GM12878 (cell line): ENCODE measurements around the gene ECHDC1. TPM values are rescaled to one million over a fixed set of nuclear protein-coding genes. Genes with fewer than 3 reads are reported as not detected.

Experiments
- CEBPB ChIP-seq, 2 experiments: fragments of 150-350 bp in 1 of 2; IDR thresholded peaks; 2 replicates each; pipeline ENCODE4 v1.6.1; 2012 to 2014; ENCODE audit warnings: low read depth in 2 of 2, low read length in 2 of 2, borderline replicate concordance in 1 of 2, inconsistent platforms in 1 of 2
- CTCF ChIP-seq, 3 experiments: IDR thresholded peaks in 2 of 3; conservative IDR thresholded peaks in 1 of 3; 2 replicates each; pipeline ENCODE4 v1.5.1; 2011; ENCODE audit warnings: low read depth in 3 of 3, low read length in 3 of 3, mild to moderate bottlenecking in 3 of 3, control low read depth in 2 of 3, moderate library complexity in 2 of 3, inconsistent platforms in 1 of 3, mixed read lengths in 1 of 3; ENCODE audit not compliant: control insufficient read depth in 2 of 3, insufficient read depth in 1 of 3; ENCODE audit errors: extremely low read depth in 1 of 3
- EED ChIP-seq: sonication (generic); IDR thresholded peaks from 2 replicates; pipeline ENCODE4 v1.6.1; 2016; ENCODE audit warnings: antibody characterized with exemption, low read depth
- FOXM1 ChIP-seq: IDR thresholded peaks from 2 replicates; pipeline ENCODE4 v1.6.1; 2012; ENCODE audit warnings: low read depth, mild to moderate bottlenecking, inconsistent platforms, low read length, moderate library complexity
- IRF4 ChIP-seq: IDR thresholded peaks from 2 replicates; pipeline ENCODE4 v1.6.1; 2011; ENCODE audit warnings: low read depth, low read length
- KAT2A ChIP-seq: conservative IDR thresholded peaks from 2 replicates; pipeline ENCODE4 v1.6.1; 2011; ENCODE audit warnings: low read depth, low read length; ENCODE audit not compliant: control insufficient read depth
- MAX ChIP-seq: IDR thresholded peaks from 2 replicates; pipeline ENCODE4 v1.6.1; 2012; ENCODE audit warnings: low read depth, low read length, improper control_type of control experiment
- MEF2B ChIP-seq: fragments of 450-650 bp; IDR thresholded peaks from 2 replicates; pipeline ENCODE4 v1.6.1; 2018; ENCODE audit warnings: mild to moderate bottlenecking, moderate library complexity; ENCODE audit not compliant: partially characterized antibody, poor library complexity, severe bottlenecking
- MTA2 ChIP-seq: fragments of 450-650 bp; IDR thresholded peaks from 2 replicates; pipeline ENCODE4 v1.6.1; 2016; ENCODE audit warnings: low read depth, mild to moderate bottlenecking, moderate library complexity
- NR2C2 ChIP-seq: IDR thresholded peaks from 2 replicates; pipeline ENCODE4 v1.6.1; 2011; ENCODE audit warnings: borderline replicate concordance, low read depth; ENCODE audit not compliant: control insufficient read depth, insufficient read length
- RELA ChIP-seq: fragments of 450-650 bp; IDR thresholded peaks from 2 replicates; pipeline ENCODE4 v1.8.0; 2014; ENCODE audit warnings: borderline replicate concordance; ENCODE audit not compliant: partially characterized antibody
- YBX1 ChIP-seq: fragments of 450-650 bp; IDR thresholded peaks from 2 replicates; pipeline ENCODE4 v1.6.1; 2016; ENCODE audit warnings: antibody characterized with exemption
- ZNF687 ChIP-seq: fragments of 450-650 bp; IDR thresholded peaks from 2 replicates; pipeline ENCODE4 v1.6.1; 2017; ENCODE audit warnings: mild to moderate bottlenecking, moderate library complexity
- ZZZ3 ChIP-seq: IDR thresholded peaks from 2 replicates; pipeline ENCODE4 v1.6.1; 2011; ENCODE audit warnings: low read depth; ENCODE audit not compliant: control insufficient read depth, insufficient read length
- polyA plus RNA-seq, 11 experiments: library from polyadenylated mRNA; depleted of rRNA in 4 of 11; unstranded in 6 of 11; stranded (reverse) in 5 of 11; fragments of >200 nt; fragmentation: Nextera tagmentation in 4 of 11; fragmentation: Illumina TruSeq in 1 of 11; extraction: Ambion mirVana in 4 of 11; extraction: Trizol in 1 of 11; gene quantifications; 1 replicate in 1 of 11; 2 replicates in 10 of 11; pipeline versions ENCODE4 v1.2.1 to v1.2.3, GENCODE V29; 2011 to 2016; ENCODE audit warnings: inconsistent platforms in 2 of 11, missing spikeins in 2 of 11, low read depth in 1 of 11
- total RNA-seq, 4 experiments: library from RNA; depleted of rRNA in 3 of 4; stranded (reverse); fragments of >200 nt in 3 of 4; fragmentation: Illumina TruSeq in 1 of 4; extraction: Trizol in 1 of 4; gene quantifications; 2 replicates each; pipeline versions ENCODE4 v1.2.1 to v1.2.3, GENCODE V29; 2013 to 2021
- TF ChIP-seq, protein P1 (sequence below): fragments of 450-650 bp; IDR thresholded peaks from 2 replicates; pipeline ENCODE4 v1.6.1; 2017; ENCODE audit warnings: mild to moderate bottlenecking
- TF ChIP-seq, protein P2 (sequence below): IDR thresholded peaks from 2 replicates; pipeline ENCODE4 v1.6.1; 2012; ENCODE audit warnings: low read depth, low read length, improper control_type of control experiment
- TF ChIP-seq, protein P3 (sequence below): fragments of 450-650 bp; IDR thresholded peaks from 2 replicates; pipeline ENCODE4 v1.6.1; 2014; ENCODE audit warnings: mild to moderate bottlenecking

ECHDC1 gene
- total and polyA plus RNA-seq, 10 of the 15 experiments (the other 5 are each of a cell fraction or from before 2014, with no cell fraction given) = 46.2 to 111 (median 70.7) TPM

GRCh38 chr6:127342946-127343808 lies at the start of gene ECHDC1 (continued):
- TF ChIP-seq CTCF (IDR thresholded peaks at IDR 0.05 in 2 of 3, conservative IDR thresholded peaks at IDR 0.05 in 1 of 3; ENCODE audit: control insufficient read depth in 2 of 3, extremely low read depth in 1 of 3, insufficient read depth in 1 of 3, low read depth in 3 of 3, low read length in 3 of 3) (0 out of 6 replicates have a peak, but pooled peaks of 1 of the 3 experiments have one; percentile 1), MTA2 (peak; percentile 45; the same call in 1 of the 2 replicates), IRF4 (peak; percentile 31; the same call in 1 of the 2 replicates), FOXM1 (0 out of 2 replicates have a peak, but pooled peaks have one; percentile 42), YBX1 (no peak), ZNF687 (peak; percentile 86), CEBPB (IDR thresholded peaks at IDR 0.05; ENCODE audit: borderline replicate concordance in 1 of 2, low read depth in 2 of 2, low read length in 2 of 2) (no peak), MAX (peak; percentile 87), KAT2A (no peak), MEF2B (peak; percentile 58), NR2C2 (no peak), ZZZ3 (no peak), EED (no peak), RELA (peak; percentile 81)
- TF ChIP-seq, protein P1, sequence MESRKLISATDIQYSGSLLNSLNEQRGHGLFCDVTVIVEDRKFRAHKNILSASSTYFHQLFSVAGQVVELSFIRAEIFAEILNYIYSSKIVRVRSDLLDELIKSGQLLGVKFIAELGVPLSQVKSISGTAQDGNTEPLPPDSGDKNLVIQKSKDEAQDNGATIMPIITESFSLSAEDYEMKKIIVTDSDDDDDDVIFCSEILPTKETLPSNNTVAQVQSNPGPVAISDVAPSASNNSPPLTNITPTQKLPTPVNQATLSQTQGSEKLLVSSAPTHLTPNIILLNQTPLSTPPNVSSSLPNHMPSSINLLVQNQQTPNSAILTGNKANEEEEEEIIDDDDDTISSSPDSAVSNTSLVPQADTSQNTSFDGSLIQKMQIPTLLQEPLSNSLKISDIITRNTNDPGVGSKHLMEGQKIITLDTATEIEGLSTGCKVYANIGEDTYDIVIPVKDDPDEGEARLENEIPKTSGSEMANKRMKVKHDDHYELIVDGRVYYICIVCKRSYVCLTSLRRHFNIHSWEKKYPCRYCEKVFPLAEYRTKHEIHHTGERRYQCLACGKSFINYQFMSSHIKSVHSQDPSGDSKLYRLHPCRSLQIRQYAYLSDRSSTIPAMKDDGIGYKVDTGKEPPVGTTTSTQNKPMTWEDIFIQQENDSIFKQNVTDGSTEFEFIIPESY = no peak
- TF ChIP-seq, protein P2, sequence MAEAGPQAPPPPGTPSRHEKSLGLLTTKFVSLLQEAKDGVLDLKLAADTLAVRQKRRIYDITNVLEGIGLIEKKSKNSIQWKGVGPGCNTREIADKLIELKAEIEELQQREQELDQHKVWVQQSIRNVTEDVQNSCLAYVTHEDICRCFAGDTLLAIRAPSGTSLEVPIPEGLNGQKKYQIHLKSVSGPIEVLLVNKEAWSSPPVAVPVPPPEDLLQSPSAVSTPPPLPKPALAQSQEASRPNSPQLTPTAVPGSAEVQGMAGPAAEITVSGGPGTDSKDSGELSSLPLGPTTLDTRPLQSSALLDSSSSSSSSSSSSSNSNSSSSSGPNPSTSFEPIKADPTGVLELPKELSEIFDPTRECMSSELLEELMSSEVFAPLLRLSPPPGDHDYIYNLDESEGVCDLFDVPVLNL = peak; percentile 64; the same call in 1 of the 2 replicates
- TF ChIP-seq, protein P3, sequence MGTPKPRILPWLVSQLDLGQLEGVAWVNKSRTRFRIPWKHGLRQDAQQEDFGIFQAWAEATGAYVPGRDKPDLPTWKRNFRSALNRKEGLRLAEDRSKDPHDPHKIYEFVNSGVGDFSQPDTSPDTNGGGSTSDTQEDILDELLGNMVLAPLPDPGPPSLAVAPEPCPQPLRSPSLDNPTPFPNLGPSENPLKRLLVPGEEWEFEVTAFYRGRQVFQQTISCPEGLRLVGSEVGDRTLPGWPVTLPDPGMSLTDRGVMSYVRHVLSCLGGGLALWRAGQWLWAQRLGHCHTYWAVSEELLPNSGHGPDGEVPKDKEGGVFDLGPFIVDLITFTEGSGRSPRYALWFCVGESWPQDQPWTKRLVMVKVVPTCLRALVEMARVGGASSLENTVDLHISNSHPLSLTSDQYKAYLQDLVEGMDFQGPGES = no peak
